Measurements from ENCODE around the gene MAD1L1.

DNA sequence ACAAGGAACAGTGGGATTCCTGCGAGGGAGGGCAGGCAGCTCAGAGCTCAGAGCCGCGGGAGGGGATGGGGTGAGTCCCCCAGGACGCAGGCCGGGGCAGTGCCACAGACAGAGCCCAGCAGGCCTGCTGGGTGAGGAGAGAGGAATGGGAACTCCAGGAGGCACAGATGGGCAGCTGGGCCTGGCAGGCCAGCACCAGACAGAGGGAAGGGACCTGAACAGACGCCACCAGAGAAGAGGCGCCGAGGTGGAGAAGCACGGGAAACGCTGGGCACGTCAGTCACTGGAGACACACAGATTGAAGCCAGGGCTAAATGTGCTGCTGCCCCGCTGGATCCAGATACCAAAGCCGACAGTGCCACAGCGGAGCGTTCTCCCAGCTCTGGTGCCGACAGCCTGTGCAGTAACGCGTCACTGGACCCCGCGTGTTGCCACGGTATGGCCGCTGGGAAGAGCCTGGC, 225.8 kb downstream of the MAD1L1 start:
- TF ChIP-seq POLR2A (IDR thresholded peaks at IDR 0.05) (no peak), POLR2AphosphoS5 (IDR thresholded peaks at IDR 0.05) (no peak), EP300 (IDR thresholded peaks at IDR 0.05) (no peak)
- TF ChIP-seq, protein P1, sequence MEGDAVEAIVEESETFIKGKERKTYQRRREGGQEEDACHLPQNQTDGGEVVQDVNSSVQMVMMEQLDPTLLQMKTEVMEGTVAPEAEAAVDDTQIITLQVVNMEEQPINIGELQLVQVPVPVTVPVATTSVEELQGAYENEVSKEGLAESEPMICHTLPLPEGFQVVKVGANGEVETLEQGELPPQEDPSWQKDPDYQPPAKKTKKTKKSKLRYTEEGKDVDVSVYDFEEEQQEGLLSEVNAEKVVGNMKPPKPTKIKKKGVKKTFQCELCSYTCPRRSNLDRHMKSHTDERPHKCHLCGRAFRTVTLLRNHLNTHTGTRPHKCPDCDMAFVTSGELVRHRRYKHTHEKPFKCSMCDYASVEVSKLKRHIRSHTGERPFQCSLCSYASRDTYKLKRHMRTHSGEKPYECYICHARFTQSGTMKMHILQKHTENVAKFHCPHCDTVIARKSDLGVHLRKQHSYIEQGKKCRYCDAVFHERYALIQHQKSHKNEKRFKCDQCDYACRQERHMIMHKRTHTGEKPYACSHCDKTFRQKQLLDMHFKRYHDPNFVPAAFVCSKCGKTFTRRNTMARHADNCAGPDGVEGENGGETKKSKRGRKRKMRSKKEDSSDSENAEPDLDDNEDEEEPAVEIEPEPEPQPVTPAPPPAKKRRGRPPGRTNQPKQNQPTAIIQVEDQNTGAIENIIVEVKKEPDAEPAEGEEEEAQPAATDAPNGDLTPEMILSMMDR (IDR thresholded peaks at IDR 0.05): no peak
